H1 (cell line): ENCODE results near the gene PFN2. TPM values are rescaled to one million over a fixed set of nuclear protein-coding genes. Genes with fewer than 3 reads are reported as not detected.

ENCODE experiments used
- SP4 ChIP-seq: IDR thresholded peaks from 2 replicates; pipeline ENCODE4 v1.6.1; 2012; ENCODE audit warnings: low read length, inconsistent platforms
- polyA plus RNA-seq, 7 experiments: library from polyadenylated mRNA; depleted of rRNA in 3 of 7; stranded (reverse) in 5 of 7; unstranded in 2 of 7; fragments of >200 nt in 5 of 7; fragments of 200-250 nt in 2 of 7; gene quantifications; 1 replicate in 5 of 7; 2 replicates in 1 of 7; 4 replicates in 1 of 7; pipeline versions ENCODE4 v1.2.1 to v1.2.3, GENCODE V29; 2011 to 2013; ENCODE audit warnings: missing spikeins in 2 of 7, mixed read lengths in 2 of 7
- small RNA-seq: library from polyadenylated mRNA; stranded (forward); fragments of <200 nt; extraction: miRNeasy Mini kit (QIAGEN cat#:217004); gene quantifications from one replicate; pipeline ENCODE3, GENCODE V24; 2013; ENCODE audit not compliant: insufficient read depth
- total RNA-seq: library from RNA; stranded (reverse); fragmentation: NEBNext Ultra II Directional; extraction: Animal tissue kit (Norgen Biotek cat#: 25700); gene quantifications from 2 replicates; pipeline ENCODE4 v1.2.1, GENCODE V29; 2021

The PFN2 gene
- total and polyA plus RNA-seq, 2 of the 8 experiments (the other 6 are each of a cell fraction or from before 2014, with no cell fraction given): 175 to 311 TPM

GRCh38 chr3:149917124-149917667, 53.5 kb downstream of the PFN2 start (continued):
- TF ChIP-seq SP4: no peak

Small RNA genes within 50 kb of the gene (small RNA-seq; reads per million reads assigned to genes)
- gene RNU6-720P: not detected

Other genes with a start within 250 kb of the PFN2 start
- gene COMMD2, start 218.4 kb downstream of the PFN2 start, total RNA-seq: 51.6 and 57.2 TPM in 2 replicates
- 12.1 and 20.2 TPM in 2 replicates for gene COMMD2, start 218.4 kb downstream of the PFN2 start, polyA plus RNA-seq (2011; rRNA removed)
- not detected in 2 replicates for gene ANKUB1, start 178.3 kb downstream of the PFN2 start, total RNA-seq
- not detected in 2 replicates for gene ANKUB1, start 178.3 kb downstream of the PFN2 start, polyA plus RNA-seq (2011; rRNA removed)
- gene RNF13, start 157.7 kb downstream of the PFN2 start, total RNA-seq: 35.4 and 37.1 TPM in 2 replicates
- 13.5 and 19.4 TPM in 2 replicates for gene RNF13, start 157.7 kb downstream of the PFN2 start, polyA plus RNA-seq (2011; rRNA removed)